HG03066 (cell line): ENCODE results near the gene DCAF11.

Source experiments
- ATAC-seq: cut with Tn5 transposase; IDR thresholded peaks from one replicate; pipeline ENCODE4 v1.9.1; 2021; ENCODE audit warnings: low read depth; ENCODE audit not compliant: unreplicated experiment

DCAF11 gene

DNA sequence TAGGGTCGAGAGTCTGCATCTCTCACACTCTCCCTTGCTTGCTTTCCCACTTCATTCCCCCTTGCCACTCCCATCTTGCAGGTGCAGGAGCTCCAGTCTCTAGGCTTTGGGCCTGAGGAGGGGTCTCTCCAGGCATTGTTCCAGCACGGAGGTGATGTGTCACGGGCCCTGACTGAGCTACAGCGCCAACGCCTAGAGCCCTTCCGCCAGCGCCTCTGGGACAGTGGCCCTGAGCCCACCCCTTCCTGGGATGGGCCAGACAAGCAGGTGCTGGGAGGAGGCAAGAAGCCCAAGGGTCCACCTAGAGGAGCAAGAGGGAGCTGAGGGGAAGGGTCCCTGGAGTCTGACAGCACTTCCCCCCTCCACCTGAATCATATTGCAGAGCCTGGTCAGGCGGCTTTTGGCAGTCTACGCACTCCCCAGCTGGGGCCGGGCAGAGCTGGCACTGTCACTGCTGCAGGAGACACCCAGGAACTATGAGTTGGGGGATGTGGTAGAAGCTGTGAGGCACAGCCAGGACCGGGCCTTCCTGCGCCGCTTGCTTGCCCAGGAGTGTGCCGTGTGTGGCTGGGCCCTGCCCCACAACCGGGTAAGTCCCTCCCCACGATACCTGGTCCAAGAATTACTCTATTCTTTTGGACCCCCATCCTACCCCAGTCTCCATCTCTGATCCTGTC lies 37.0 kb downstream of the DCAF11 start:
- no peak for ATAC-seq

DNA sequence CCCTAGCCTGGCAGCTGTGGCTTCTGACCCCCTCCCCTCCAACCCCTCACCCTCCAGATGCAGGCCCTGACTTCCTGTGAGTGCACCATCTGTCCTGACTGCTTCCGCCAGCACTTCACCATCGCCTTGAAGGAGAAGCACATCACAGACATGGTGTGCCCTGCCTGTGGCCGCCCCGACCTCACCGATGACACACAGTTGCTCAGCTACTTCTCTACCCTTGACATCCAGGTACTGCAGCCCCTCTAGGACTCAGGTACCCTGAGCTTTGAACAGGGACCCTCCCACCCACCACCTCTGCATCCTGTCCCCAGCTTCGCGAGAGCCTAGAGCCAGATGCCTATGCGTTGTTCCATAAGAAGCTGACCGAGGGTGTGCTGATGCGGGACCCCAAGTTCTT lies 40.5 kb downstream of the DCAF11 start:
- ATAC-seq, result no peak

DNA sequence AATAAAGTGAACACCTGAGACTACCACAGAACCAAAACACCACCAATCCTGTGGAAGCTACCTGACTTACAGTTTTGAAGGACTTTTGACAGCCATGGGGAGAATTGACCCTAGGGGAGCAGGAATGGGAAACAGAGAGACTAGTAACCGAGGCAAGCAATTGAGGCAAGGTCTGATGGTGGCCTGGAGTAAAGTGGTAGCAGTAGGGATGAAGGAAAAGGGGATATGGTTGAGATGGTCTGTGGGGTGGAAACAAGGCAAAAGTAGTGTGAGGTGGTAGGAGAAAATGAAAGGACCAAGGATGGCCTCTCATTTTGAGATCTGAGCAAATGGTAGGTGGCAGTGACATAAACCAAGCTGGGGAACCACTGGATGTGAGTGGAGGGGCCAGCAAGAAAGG lies 42.3 kb downstream of the DCAF11 start:
- ATAC-seq, result no peak

DNA sequence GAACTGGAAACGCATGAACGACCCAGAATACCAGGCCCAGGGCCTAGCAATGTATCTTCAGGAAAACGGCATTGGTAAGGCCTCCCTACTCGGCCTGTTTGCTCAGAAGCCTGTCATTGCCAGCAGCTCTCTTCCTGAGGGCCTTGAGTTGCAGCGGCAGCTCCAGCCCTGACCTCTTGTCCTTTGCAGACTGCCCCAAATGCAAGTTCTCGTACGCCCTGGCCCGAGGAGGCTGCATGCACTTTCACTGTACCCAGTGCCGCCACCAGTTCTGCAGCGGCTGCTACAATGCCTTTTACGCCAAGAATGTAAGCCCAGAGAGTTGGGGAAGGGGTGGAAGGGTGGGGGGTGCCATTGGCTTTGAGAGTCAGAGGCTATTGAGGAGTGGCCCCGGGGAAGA lies 42.8 kb downstream of the DCAF11 start:
- ATAC-seq, result no peak

DNA sequence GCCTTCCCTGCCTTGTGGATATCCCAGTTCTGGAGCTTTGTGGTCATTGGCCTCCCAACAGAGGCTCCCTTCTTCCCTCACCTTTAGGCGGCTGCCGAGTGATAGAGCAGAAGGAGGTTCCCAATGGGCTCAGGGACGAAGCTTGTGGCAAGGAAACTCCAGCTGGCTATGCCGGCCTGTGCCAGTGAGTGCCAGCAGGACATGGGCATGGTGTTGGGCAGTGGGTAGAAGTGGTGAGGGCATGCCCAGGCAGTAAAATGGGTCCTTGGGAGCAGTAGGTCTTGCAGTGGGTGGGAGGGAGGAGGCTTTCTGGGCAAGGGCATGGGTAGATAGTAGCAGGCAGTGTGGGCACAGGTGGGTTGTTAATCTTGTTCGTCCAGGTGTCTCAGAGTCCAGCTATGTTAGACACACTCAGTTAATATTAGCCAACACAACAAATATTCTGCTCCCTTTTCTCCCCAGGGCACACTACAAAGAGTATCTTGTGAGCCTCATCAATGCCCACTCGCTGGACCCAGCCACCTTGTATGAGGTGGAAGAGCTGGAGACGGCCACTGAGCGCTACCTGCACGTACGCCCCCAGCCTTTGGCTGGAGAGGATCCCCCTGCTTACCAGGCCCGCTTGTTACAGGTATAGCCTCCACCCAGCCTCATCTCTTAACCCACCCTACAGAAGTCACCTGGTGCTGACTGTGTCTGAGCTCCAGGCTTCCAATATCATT lies 45.4 kb downstream of the DCAF11 start:
- ATAC-seq, result no peak

- ATAC-seq, result no peak
Measured at GRCh38 chr14:24160499-24160849, 45.9 kb downstream of the DCAF11 start.

GRCh38 chr14:24160850-24161804 lies 46.5 kb downstream of the DCAF11 start, which contains the start of gene IRF9:
IRF9 (plus strand) TSS chr14:24161265; CDS start chr14:24162145, 880 bp downstream.
- peak; percentile 82 for ATAC-seq

DNA sequence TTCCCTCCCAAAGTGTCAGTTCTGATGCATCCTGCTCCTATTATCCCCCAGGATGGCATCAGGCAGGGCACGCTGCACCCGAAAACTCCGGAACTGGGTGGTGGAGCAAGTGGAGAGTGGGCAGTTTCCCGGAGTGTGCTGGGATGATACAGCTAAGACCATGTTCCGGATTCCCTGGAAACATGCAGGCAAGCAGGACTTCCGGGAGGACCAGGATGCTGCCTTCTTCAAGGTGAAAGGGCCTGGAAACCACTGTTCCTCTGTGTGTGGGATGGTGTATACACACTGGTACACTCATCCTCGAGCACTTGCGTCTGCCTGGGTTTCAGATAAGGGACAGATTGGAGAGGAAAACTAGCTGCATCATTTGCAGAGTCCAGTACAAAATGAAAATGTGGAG lies 47.5 kb downstream of the DCAF11 start:
- no peak for ATAC-seq

- ATAC-seq, result no peak
Measured at GRCh38 chr14:24164518-24164991, 50.0 kb downstream of the DCAF11 start.

- no peak for ATAC-seq
Measured at GRCh38 chr14:24165785-24166184, 51.2 kb downstream of the DCAF11 start.

DNA sequence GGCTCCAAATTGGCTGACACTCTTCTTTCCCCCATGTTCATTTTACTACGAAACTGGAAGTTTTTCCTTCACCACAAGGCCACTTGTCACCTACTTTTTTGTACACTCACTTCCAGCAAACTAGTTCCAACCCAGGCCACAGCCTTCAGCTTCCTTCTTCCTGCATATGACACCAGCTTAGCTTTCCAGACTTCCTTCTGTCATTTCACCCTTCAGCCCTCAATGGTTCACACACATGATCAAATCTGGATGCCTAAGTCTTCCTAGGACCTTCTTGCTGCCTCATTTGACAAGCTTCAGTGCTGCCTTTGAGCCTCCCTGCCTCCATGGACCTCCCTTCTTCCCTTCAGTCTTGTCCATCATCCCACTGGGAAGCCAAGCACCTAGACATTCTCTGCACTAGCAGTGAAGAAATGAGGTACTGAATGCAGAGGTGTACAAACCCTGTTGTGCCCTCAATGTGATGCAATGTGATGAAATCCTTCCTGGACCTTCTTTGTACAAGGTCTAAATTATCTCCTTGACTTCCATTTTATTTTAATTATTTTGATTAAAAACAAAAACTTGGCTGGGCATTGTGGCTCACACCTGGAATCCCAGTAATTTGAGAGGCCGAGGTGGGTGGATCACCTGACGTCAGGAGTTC lies 53.0 kb downstream of the DCAF11 start:
- ATAC-seq, result no peak

DNA sequence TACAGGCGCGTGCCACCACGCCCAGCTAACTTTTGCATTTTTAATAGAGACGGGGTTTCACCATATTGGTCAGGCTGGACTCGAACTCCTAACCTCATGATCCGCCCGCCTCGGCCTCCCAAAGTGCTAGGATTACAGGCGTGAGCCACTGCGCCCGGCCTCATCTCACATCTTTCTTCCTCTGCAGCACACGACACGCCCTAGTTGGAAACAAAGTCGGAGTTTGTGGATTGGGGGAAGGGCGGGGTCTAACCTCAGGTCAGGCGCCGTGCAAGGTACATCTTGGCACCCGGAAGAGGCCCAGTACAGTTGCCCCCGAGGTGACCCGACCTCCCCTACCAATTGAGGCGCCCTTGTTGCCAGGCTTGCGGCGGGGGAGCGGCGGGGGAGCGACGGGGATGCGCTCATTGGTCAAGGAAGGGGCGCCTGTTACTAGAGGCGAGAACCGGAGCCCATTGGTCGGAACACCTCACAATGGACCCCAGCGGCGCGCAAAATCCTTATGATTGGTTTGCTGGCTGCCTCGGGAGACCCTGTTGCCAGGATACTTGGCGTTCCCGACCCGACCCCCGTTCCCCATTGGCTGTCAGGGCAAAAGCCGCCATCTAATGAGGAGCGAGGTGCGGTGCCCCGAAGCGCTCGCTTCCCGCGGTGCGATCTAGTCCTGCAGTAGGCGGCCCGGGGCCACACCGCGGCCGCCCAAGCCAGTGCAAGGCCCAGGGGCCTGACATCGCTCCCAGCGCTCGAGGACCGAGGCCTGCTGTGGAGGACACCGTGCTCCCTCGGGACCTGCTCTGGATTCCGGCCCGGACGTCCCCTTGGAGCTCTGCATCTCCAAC lies 57.1 kb downstream of the DCAF11 start, which contains the start of gene REC8:
Gene REC8 (plus strand): TSS at position 659 of the 839 bp plus-strand sequence. CDS start 473 bp downstream, outside the sequence.
- peak; percentile 88 for ATAC-seq

DNA sequence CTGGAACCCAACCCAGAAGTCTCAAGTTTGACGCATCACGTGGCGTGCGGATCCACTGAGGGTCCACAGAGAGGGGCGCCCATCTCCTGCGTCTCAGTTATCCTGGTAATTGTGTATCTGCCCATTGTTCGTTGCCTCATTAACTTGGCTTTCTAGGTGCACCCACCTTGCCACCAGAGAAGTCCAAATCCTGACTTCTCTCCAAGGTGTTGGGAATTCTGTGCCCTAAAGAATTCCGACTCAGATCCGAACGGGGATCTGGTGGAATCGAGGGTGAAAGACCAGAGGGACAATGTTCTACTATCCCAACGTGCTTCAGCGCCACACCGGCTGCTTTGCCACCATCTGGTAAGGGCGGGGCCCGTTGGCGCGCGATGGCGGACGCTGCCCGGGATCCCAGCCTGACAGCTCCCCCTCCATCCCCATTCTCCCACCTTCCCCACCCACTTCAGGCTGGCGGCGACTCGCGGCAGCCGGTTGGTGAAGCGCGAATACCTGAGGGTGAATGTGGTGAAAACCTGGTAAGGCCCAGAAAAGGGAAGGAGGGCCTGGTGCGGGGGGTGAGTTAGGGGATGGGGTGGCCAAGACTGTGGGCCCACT lies 57.8 kb downstream of the DCAF11 start:
- no peak for ATAC-seq

- no peak for ATAC-seq
Measured at GRCh38 chr14:24172871-24173281, 58.3 kb downstream of the DCAF11 start.
